Right forelimb (tissue), 1 donor: ENCODE measurements around the gene KLHDC2.
"Not testable (repeated sequence)": the region's sequence is repeated elsewhere in the genome, so short reads cannot be mapped to it uniquely, and the experiment has no call there.

Source experiments
- DNase-seq: peaks from one replicate; pipeline ENCODE4 v3.0.0-alpha.2; 2018

The KLHDC2 gene, protein sequence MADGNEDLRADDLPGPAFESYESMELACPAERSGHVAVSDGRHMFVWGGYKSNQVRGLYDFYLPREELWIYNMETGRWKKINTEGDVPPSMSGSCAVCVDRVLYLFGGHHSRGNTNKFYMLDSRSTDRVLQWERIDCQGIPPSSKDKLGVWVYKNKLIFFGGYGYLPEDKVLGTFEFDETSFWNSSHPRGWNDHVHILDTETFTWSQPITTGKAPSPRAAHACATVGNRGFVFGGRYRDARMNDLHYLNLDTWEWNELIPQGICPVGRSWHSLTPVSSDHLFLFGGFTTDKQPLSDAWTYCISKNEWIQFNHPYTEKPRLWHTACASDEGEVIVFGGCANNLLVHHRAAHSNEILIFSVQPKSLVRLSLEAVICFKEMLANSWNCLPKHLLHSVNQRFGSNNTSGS

DNA sequence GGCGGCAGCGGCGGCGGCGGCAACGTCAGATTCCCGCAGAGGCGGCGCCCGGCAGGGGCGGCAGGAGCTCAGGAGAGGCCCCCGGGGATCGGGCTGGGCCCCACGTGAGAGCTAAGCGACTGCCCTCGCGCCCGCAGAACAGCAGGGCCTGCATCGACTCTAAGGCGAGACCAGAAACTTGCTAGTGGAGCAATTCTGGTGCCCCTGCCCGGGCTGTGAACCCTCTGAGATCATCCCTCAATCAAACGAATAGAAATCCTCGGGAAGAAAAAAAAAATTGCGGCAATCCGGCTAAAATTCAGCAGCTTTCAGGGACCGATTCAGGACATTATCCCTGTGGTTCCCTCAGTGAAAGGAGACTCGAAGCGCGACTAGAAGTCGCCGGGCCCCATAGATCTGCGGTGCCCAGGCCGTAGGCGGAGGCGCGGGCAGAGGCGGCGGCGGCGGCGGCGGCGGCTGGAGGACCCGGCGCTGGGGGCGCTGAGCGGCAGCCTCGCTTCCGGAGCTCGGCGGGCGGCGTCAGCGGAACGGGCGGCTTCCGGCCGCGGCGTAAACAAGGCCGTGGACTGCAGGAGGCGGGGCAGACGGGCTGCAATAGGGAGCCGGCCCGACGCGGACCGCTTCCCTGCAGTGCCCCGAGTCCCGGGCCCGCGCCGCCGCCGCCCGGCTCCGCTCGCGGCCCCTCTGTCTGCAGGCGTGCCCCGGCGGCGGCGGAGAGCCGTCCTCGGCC lies at the start of gene KLHDC2:
TSS of gene KLHDC2 (plus strand) at position 583 of the 730 bp plus-strand sequence. CDS start 316 bp downstream, outside the sequence.
- peak; percentile 93 for DNase-seq

GRCh38 chr14:49720744-49721143 lies 47.2 kb upstream of the KLHDC2 start:
- DNase-seq, result no peak

- DNase-seq, result not testable (repeated sequence)
Measured at GRCh38 chr14:49721733-49722435, 46.1 kb upstream of the KLHDC2 start.

GRCh38 chr14:49727171-49727570 lies 40.8 kb upstream of the KLHDC2 start:
- DNase-seq, result no peak

GRCh38 chr14:49732896-49733295 lies 35.1 kb upstream of the KLHDC2 start:
- DNase-seq, result no peak

- no peak for DNase-seq
Measured at GRCh38 chr14:49733836-49734235, 34.1 kb upstream of the KLHDC2 start.

DNA sequence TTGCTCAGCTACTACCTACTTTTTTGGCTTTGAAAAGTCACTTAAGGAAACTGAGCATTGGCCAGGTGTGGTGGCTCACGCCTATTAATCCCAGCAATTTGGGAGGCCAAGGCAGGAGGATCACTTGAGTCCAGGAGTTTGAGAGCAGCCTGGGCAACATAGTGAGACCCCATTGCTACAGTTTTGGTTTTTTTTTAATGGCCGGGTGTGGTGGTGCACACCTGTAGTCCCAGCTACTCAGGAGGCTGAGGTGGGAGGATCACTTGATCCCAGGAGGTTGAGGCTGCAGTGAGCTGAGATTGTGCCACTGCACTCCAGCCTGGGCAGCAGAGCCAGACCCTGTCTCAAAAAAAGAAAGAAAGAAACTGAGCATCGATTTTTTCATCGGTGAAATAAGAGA lies 32.3 kb upstream of the KLHDC2 start:
- not testable (repeated sequence) for DNase-seq

GRCh38 chr14:49745191-49745590 lies 22.8 kb upstream of the KLHDC2 start:
- DNase-seq, result no peak

GRCh38 chr14:49746476-49746875 lies 21.5 kb upstream of the KLHDC2 start:
- not testable (repeated sequence) for DNase-seq

- DNase-seq, result no peak
Measured at GRCh38 chr14:49754570-49755097, 13.3 kb upstream of the KLHDC2 start.

DNA sequence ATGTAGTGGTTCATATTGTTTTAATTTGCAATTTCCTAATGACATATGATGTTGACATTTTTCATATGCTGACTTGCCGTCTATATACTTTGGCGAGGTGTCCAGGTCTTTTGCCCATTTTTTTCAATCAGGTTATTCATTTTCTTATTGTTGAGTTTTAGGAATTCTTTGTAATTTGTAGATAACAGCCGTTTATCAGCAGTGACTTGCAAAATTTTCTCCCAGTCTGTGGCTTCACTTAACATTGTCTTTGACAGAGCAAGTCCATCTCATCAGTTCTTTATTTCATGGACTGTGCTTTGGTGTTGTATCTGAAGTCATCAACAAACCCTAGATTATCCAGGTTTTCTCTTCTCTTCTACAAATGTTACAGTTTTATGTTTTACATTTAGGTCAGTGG lies 12.6 kb upstream of the KLHDC2 start:
- DNase-seq, result no peak

- DNase-seq, result no peak
Measured at GRCh38 chr14:49761839-49762551, 6.0 kb upstream of the KLHDC2 start.

GRCh38 chr14:49766839-49767238 lies 1.1 kb upstream of the KLHDC2 start:
- no peak for DNase-seq

DNA sequence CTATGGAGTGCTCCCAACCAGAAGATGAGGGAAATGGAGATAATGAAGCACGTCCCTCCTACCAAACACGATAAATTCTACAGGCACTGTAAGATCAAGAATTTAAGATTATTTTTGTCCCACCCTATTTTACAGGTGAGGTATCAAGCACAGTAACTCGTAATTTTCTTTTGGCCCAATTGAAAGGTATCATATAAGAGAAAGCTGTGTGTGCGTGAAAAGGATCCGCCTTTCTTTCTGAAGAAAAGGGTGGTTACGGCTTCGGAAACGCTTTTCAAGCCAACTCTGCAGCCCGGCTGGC lies 733 bp upstream of the KLHDC2 start:
- no peak for DNase-seq

DNA sequence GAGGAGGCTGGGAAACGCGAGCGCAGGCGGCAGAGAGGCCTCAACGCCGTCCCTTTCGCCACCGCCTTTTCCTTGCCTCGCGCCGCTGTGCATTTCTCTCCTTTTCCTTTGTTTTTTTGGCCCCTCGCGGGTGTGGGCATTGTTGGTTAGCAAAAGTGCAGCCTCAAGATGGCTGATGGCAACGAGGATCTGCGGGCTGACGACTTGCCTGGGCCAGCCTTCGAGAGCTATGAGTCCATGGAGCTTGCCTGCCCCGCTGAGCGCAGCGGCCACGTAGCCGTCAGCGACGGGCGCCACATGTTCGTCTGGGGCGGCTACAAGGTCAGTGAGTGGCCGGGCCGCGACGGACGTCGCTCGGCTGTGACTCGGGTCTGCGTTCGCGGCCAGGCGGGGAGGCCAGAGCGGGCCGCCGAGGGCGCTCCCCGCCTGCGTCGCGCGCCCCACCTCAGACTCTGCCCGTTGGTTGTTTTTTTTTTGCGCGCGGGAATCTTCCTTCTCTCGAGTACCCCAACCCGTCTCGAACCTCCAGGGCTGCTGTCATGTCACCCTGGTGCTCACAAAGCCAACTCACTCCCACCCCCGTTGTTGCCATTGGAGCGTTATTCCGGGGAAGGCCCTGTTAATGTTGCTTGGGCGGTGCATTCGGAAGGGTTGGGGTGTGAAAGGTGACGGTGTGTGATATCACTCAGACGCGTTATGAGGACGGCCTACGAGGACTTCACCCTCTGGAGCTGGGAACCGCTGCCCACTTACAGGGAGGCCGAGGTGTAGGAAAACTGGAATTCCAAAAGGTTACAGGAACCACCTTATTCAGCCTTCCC lies 558 bp downstream of the KLHDC2 start:
- DNase-seq, result peak; percentile 67

DNA sequence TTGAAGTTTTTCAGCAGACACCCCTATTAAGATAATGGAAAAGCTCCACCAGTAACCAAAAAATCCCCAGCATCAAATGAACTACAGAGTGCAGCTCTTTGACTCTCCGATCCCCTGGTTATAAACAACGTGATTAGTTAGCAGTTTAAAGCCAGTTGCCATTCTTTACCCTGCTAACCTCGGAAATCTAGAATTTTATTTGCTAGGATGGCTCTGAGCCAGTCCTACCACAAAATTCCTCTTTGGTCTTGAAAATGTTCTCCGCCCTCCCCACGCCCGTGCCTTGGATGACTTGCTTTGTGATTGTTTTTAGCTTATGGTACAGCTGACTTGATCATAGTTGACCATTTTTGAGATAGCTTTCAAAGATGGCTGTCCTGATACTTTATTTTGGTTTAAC lies 1.2 kb downstream of the KLHDC2 start:
- no peak for DNase-seq

DNA sequence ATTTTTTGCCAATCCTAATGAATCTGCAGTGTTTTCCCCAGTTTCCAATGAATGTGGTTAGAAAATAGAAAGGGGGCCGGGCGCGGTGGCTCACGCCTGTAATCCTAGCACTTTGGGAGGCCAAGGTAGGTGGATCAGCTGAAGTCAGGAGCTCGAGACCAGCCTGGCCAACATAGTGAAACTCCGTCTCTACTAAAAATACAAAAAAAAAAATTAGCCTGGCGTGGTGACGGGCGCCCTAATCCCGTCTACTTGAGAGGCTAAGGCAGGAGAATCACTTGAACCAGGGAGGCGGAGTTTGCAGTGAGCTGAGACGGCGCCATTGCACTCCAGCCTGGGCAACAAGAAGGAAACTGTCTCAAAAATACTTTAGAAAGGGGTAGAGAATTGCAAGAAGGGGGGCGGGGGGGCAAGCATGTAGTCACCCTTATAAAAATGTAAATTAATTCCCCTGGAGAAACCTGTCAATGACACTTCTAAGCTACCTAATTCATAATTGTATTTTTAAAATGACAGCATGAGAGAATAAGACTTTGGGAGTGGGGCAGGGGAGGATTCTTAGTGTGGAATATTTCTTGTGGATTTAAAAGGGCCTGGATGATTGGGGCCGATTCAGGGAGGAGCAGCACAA lies 1.7 kb downstream of the KLHDC2 start:
- DNase-seq, result no peak

- no peak for DNase-seq
Measured at GRCh38 chr14:49770212-49770817, 2.4 kb downstream of the KLHDC2 start.

GRCh38 chr14:49771691-49772090 lies 3.7 kb downstream of the KLHDC2 start:
- not testable (repeated sequence) for DNase-seq

DNA sequence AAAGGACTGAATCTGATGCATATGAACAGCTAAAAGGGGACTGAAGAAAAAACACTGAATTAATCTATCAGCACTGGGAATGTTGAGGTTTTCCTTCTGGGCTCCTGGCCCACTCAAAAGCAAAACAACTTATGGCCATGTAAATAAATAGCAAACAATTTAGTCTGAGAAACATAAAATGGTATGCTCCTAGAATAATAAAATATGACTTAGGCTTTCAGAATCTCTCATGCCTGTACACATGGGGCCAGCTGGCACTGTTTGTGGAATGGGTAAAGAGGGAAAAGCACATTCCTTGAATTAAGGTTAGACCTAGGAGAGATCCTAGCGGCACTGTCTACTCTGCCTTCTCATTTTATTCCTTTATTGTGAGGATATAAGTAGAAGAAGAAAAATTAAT lies 6.2 kb downstream of the KLHDC2 start:
- no peak for DNase-seq

DNA sequence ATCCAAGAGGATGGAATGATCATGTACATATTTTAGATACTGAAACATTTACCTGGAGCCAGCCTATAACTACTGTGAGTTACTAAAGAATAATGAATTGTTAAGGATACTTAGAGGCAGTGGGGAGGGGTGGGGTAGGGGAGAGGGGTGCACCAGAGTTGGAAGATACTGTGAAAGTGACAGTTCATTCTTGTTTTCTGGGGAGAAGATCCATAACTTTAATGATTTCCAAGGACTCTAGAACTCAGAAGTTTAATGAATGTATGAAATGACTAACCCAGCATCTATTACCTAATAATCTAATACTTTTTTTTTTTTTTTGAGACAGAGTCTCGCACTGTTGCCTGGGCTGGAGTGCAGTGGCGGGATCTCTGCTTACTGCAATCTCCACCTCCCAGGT lies 10.5 kb downstream of the KLHDC2 start:
- DNase-seq, result no peak
